ENCODE results near the gene ENTPD3. TPM values are rescaled to one million over a fixed set of nuclear protein-coding genes. Genes with fewer than 3 reads are reported as not detected.

Gene ENTPD3
- total RNA-seq, 1 experiment from 2014 or later, result 6.0 TPM

DNA sequence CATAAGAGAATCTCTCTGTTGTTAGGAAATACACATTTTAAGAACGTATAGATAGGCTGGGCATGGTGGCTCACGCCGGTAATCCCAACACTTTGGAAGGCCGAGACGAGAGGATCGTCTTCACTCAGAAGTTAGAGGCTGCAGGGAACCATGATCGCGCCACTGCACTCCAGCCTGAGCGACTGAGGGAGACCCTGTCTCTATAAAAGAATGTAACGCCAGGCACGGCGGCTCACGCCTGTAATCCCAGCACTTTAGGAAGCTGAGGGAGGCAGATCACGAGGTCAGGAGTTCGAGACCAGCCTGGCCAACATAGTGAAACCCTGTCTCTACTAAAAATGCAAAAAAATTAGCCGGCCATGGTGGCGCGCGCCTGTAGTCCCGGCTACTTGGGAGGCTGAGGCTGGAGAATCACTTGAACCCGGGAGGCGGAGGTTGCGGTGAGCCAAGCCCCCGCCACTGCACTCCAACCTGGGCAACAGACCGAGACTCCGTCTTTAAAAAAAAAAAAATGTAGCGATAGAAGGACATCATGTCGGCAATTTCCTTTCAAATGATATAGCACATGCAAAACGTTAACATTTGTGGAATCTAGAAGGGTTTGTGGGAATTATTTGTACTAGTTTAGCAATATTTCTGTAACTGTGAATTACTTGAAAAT lies 69.4 kb downstream of the ENTPD3 start:
- H2AFZ ChIP-seq (ENCODE audit: low read length), result peak overlapping the region; percentile 85
- H3K4me1 ChIP-seq (ENCODE audit: insufficient read depth, low read length), result peaks cover 53% of the 10 kb centered on the region
- H4K20me1 ChIP-seq (ENCODE audit: low read length), result peaks cover 38% of the 10 kb centered on the region
- peaks cover 48% of the 10 kb centered on the region for H3K79me2 ChIP-seq (ENCODE audit: low read length)
- peak overlapping the region; percentile 99 for H3K9ac ChIP-seq (ENCODE audit: low read length)
- H3K27me3 ChIP-seq (ENCODE audit: low read length), result no peaks in the 10 kb centered on the region
- peak overlapping the region; percentile 89 for H3K4me2 ChIP-seq (ENCODE audit: low read length)
- TSS peak; percentile 89 for BruUV-seq (replicated peaks)
- ChIA-PET POLR2A (ENCODE audit: unreplicated experiment) (interaction anchor here (0.7 kb wide), 1 partner anchor 14 kb away, joined by 4 read pairs; no protein-coding TSS in a partner anchor), CTCF (interaction anchor here (0.6 kb wide), 1 partner anchor 68 kb away, joined by 3 read pairs; the partner anchor contains the start of gene ZNF621)
- peaks cover 37% of the 10 kb centered on the region for H3K36me3 ChIP-seq (ENCODE audit: low read depth, low read length)
- intact Hi-C loops (cut with micrococcal nuclease), result loop anchor here (5.0 kb wide), 1 partner anchor 1506 kb away; the partner anchor contains the start of gene ULK4
- H3K9me2 ChIP-seq (replicated peaks; ENCODE audit: low read length), result no peaks in the 10 kb centered on the region
- TF ChIP-seq EZH2phosphoT487 (IDR thresholded peaks at IDR 0.05; ENCODE audit: borderline replicate concordance, low read length) (no peak), EZH2 (IDR thresholded peaks at IDR 0.05; ENCODE audit: low read length, unreplicated experiment) (no peak)
- TF ChIP-seq, protein P1, sequence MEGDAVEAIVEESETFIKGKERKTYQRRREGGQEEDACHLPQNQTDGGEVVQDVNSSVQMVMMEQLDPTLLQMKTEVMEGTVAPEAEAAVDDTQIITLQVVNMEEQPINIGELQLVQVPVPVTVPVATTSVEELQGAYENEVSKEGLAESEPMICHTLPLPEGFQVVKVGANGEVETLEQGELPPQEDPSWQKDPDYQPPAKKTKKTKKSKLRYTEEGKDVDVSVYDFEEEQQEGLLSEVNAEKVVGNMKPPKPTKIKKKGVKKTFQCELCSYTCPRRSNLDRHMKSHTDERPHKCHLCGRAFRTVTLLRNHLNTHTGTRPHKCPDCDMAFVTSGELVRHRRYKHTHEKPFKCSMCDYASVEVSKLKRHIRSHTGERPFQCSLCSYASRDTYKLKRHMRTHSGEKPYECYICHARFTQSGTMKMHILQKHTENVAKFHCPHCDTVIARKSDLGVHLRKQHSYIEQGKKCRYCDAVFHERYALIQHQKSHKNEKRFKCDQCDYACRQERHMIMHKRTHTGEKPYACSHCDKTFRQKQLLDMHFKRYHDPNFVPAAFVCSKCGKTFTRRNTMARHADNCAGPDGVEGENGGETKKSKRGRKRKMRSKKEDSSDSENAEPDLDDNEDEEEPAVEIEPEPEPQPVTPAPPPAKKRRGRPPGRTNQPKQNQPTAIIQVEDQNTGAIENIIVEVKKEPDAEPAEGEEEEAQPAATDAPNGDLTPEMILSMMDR (conservative IDR thresholded peaks at IDR 0.05; ENCODE audit: low read depth, low read length), result no peak
- peak overlapping the region; percentile 64 for H3K27ac ChIP-seq (ENCODE audit: low read length)
- DNase-seq (no peak), ATAC-seq (no peak)
- peak overlapping the region; percentile 82 for H3K4me3 ChIP-seq (ENCODE audit: low read length)
- H3K9me3 ChIP-seq (ENCODE audit: low read length), result no peaks in the 10 kb centered on the region
- H3F3A ChIP-seq (ENCODE audit: low read length, unreplicated experiment), result peaks cover 18% of the 10 kb centered on the region

DNA sequence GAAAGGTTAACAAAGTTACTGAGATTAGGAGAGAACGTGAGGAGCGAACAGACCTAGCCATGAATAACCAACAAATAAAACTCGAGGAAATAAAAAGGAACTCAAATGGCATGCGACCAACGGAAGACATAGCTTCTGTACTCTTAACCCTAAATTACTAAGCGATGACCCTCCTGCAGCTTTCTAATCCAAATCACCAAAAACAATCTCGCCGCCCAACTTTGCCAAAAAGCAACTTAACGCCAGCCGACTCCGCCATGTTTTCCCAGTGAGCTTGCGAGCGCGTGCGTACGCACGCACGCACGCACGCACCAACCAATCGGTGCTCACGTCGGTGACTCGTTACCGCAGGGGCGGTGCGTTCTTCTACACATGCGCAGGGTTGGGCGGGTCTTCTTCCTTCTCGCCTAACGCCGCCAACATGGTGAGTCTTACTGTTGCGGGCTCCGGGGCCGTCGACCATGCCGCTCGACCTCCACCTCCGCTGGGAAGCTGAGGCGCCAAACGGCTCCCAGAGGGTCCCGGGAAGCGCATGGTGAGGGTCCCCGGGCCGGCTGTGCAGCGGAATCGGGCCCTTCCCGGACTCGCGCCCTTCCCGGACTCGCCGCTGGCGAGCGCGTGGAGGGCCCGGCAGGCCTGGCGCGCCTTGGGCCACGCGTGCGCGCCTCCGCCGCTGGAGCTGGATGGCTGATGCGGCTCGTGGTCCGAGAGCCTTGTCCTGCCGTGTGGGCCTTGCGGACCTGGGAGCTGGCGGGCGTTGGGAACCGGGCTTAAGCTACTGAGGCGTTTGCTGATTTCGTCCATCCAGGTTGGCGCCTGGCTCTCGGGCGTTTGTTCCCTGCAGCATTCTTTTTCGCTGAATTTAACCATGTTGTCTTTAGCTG lies 70.2 kb downstream of the ENTPD3 start, which contains the start of gene RPL14:
TSS of gene RPL14 (plus strand) at position 400 of the 884 bp plus-strand sequence. CDS start at position 533, 133 bp downstream.
- Histone ChIP-seq H2AFZ (ENCODE audit: low read length) (peak within 1 kb of the TSS; percentile 85), H3K4me2 (ENCODE audit: low read length) (peak within 1 kb of the TSS; percentile 89), H3K36me3 (ENCODE audit: low read depth, low read length) (peaks cover 45% of the 10 kb centered on the region), H3K9ac (ENCODE audit: low read length) (peak within 1 kb of the TSS; percentile 99), H3K4me3 (ENCODE audit: low read length) (peak within 1 kb of the TSS; percentile 82), H4K20me1 (ENCODE audit: low read length) (peaks cover 41% of the 10 kb centered on the region), H3K9me2 (replicated peaks; ENCODE audit: low read length) (no peaks in the 10 kb centered on the region), H3K4me1 (ENCODE audit: insufficient read depth, low read length) (peaks cover 45% of the 10 kb centered on the region), H3K27ac (ENCODE audit: low read length) (peak within 1 kb of the TSS; percentile 64), H3K79me2 (ENCODE audit: low read length) (peaks cover 48% of the 10 kb centered on the region), H3K27me3 (ENCODE audit: low read length) (no peaks in the 10 kb centered on the region), H3F3A (ENCODE audit: low read length, unreplicated experiment) (peaks cover 15% of the 10 kb centered on the region), H3K9me3 (ENCODE audit: low read length) (no peaks in the 10 kb centered on the region)
- ATAC-seq (peak; percentile 72), DNase-seq (peak; percentile 97)
- no TSS peak for BruUV-seq (replicated peaks)
- CTCF ChIA-PET, result interaction anchor here (0.6 kb wide), 1 partner anchor 67 kb away, joined by 3 read pairs; the partner anchor contains the start of gene ZNF621
- POLR2A ChIA-PET (ENCODE audit: unreplicated experiment), result interaction anchor here (0.6 to 0.7 kb wide), 6 partner anchors 13 to 812 kb away, joined by 3 to 6 read pairs (median 4); partner anchors contain the start of gene ENTPD3
- intact Hi-C loops (cut with micrococcal nuclease), result loop anchor here (5.0 kb wide), 1 partner anchor 1505 kb away; the partner anchor contains the start of gene ULK4
- TF ChIP-seq, protein P1 (conservative IDR thresholded peaks at IDR 0.05; ENCODE audit: low read depth, low read length), result no peak
- TF ChIP-seq EZH2 (IDR thresholded peaks at IDR 0.05; ENCODE audit: low read length, unreplicated experiment), result no peak
- TF ChIP-seq EZH2phosphoT487 (IDR thresholded peaks at IDR 0.05; ENCODE audit: borderline replicate concordance, low read length), result no peak
